Right lobe of liver (tissue), 6 donors: ENCODE measurements around the gene TRAF1. TPM values are rescaled to one million over a fixed set of nuclear protein-coding genes. Genes with fewer than 3 reads are reported as not detected.
A peak's percentile ranks its signal among the peaks of the same experiment; 100 is the strongest.

ENCODE experiments used
- ATAC-seq, 4 donors: fragments of 200-7000 bp; cut with Tn5 transposase; one replicate each; pipeline ENCODE4 v1.9.1; 2020; ENCODE audit warnings: mild to moderate bottlenecking in 4 of 4, moderate library complexity in 4 of 4
- DNase-seq, 3 donors: peaks; one replicate each; pipeline ENCODE4 v3.0.0-alpha.2; 2020
- H3K27ac ChIP-seq, 3 donors: fragments of 200-600 bp; one replicate each; pipeline ENCODE4 v1.8.0; 2022
- H3K27me3 ChIP-seq, 2 donors: fragments of 200-600 bp; one replicate each; pipeline ENCODE4 v1.8.0; 2022
- H3K36me3 ChIP-seq, 4 donors: fragments of 200-600 bp; sonication (generic) in 1 of 4; one replicate each; pipeline versions ENCODE4 v1.5.1 to v1.8.0; 2017 to 2022; ENCODE audit warnings: control low read depth in 1 of 4
- H3K4me1 ChIP-seq, 4 donors: fragments of 200-600 bp; sonication (generic) in 1 of 4; one replicate each; pipeline versions ENCODE4 v1.5.1 to v1.8.0; 2017 to 2022; ENCODE audit warnings: control low read depth in 1 of 4
- H3K4me3 ChIP-seq, 3 donors: fragments of 200-600 bp; one replicate each; pipeline ENCODE4 v1.8.0; 2022
- H3K9me3 ChIP-seq, 4 donors: fragments of 200-600 bp; sonication (generic) in 1 of 4; one replicate each; pipeline versions ENCODE4 v1.5.1 to v1.8.0; 2017 to 2022; ENCODE audit warnings: control low read depth in 1 of 4
- POLR2A ChIP-seq: fragments of 450-650 bp; IDR thresholded peaks from one replicate; pipeline ENCODE4 v1.6.1; 2017; ENCODE audit warnings: antibody characterized with exemption, mild to moderate bottlenecking
- WGBS: methylation state at CpG from one replicate; pipeline ENCODE4 v1.1.6; 2018; ENCODE audit warnings: low coverage, low lambda C conversion rate; ENCODE audit not compliant: insufficient coverage; ENCODE audit errors: missing lambda C conversion rate; 5-methylcytosine and 5-hydroxymethylcytosine counted together
- intact Hi-C, 2 donors: fragments of 100-400 bp; cut with DNase I; formaldehyde crosslinking; loops; one replicate each; pipeline versions ENCODE4 v1.11.2 to v1.14.1; 2022
- total RNA-seq, 6 experiments: library from RNA; depleted of rRNA in 2 of 6; stranded (reverse); fragments of >200 nt in 2 of 6; fragmentation: NEBNext Ultra II Directional in 3 of 6; extraction: Animal tissue kit (Norgen Biotek cat#: 25700) in 3 of 6; gene quantifications; one replicate each; pipeline versions ENCODE4 v1.1.0 to v1.2.4, GENCODE V29; 2016 to 2023
- TF ChIP-seq, protein P1 (sequence below), 4 donors: fragments of 200-600 bp in 3 of 4; fragments of 450-650 bp in 1 of 4; IDR thresholded peaks; one replicate each; pipeline versions ENCODE4 v1.5.1 to v1.8.0; 2016 to 2022; ENCODE audit warnings: antibody characterized with exemption in 4 of 4, mild to moderate bottlenecking in 2 of 4
- donor health status: DM: no; HTN: yes; CAD: no.
- donor health status: DM: no; HTN: no; CAD: no.
- donor health status: DM: no; HTN: no; CAD: no.
- donor health status: DM: no; HTN: yes; CAD: no.
- donor health status: DM: no; HTN: yes; CAD: no.

Gene TRAF1
- total RNA-seq, 6 experiments from 2014 or later: 0.99 to 2.5 (median 2.1) TPM

- H3K27me3 ChIP-seq: no peaks in the 10 kb centered on the region
- H3K4me3 ChIP-seq: no peak overlapping the region
- DNase-seq (no peak), ATAC-seq (peak in 2 of 4 donors; percentile 18 to 24)
- no peaks in the 10 kb centered on the region for H3K36me3 ChIP-seq
- WGBS: 86% methylated on average over 2 of the region's 3 CpGs
- intact Hi-C loops: no loop called here
- no peak for TF ChIP-seq POLR2A
- TF ChIP-seq, protein P1, sequence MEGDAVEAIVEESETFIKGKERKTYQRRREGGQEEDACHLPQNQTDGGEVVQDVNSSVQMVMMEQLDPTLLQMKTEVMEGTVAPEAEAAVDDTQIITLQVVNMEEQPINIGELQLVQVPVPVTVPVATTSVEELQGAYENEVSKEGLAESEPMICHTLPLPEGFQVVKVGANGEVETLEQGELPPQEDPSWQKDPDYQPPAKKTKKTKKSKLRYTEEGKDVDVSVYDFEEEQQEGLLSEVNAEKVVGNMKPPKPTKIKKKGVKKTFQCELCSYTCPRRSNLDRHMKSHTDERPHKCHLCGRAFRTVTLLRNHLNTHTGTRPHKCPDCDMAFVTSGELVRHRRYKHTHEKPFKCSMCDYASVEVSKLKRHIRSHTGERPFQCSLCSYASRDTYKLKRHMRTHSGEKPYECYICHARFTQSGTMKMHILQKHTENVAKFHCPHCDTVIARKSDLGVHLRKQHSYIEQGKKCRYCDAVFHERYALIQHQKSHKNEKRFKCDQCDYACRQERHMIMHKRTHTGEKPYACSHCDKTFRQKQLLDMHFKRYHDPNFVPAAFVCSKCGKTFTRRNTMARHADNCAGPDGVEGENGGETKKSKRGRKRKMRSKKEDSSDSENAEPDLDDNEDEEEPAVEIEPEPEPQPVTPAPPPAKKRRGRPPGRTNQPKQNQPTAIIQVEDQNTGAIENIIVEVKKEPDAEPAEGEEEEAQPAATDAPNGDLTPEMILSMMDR (IDR thresholded peaks at IDR 0.05): no peak
- H3K27ac ChIP-seq: no peak overlapping the region
- H3K9me3 ChIP-seq: no peaks in the 10 kb centered on the region
- H3K4me1 ChIP-seq: no peaks in the 10 kb centered on the region
Measured at GRCh38 chr9:120900824-120901223, 25.8 kb downstream of the TRAF1 start.

DNA sequence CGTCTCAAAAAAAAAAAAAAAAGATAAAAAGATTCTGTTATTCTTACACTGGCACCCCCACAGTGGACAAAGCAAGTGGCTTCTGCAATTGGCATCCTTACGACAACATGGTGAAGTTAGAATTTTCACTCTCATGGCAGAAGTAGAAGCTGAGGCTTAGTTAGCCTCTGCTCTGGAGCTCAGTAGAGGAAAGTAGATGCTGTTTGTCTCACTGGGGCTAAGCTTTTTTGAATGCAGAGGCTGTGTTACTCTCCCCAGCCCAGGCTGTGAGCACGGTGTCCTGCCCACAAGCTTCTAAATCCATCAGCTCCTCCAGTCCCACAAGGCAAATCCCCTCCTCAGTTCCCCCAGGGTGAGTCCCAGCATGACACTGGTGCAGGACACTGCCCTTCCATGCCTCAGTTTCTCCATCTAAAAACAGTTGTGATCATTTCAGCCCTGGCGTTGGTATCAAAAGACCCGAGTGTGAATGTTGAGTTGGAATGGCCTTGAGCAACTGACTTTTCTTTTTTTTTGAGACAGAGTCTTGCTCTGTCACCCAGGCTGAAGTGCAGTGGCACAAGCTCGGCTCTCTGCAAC, 27.0 kb downstream of the TRAF1 start:
- TF ChIP-seq, protein P1 (IDR thresholded peaks at IDR 0.05): no peak
- TF ChIP-seq POLR2A: no peak
- ATAC-seq (no peak), DNase-seq (no peak)
- 79% methylated on average over 6 of the region's 6 CpGs for WGBS
- Histone ChIP-seq H3K36me3 (no peaks in the 10 kb centered on the region), H3K4me3 (no peak overlapping the region), H3K9me3 (no peaks in the 10 kb centered on the region), H3K27me3 (no peaks in the 10 kb centered on the region), H3K4me1 (peaks cover 0 to 5% (median 0%) of the 10 kb centered on the region in 4 donors), H3K27ac (no peak overlapping the region)
- intact Hi-C loops: no loop called here

DNA sequence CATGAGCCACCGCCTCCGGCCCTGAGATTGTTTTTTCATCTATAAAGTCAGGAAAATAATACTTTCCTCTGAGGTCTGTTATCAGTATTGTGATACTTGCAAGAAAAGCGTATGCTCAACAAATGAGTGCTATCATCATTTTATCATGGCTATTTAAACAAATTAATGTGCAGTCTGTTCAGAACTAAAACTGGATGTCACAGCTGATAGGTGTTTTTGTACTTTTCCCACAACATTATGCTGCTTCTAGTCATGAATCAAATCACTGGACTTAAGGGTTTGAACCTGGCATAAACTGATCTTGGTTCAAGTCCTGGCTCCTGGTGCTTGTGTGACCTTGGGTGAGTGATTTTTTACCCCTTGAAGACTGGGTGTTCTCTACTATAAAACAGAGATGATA, 28.2 kb downstream of the TRAF1 start:
- H3K4me1 ChIP-seq: peaks cover 0 to 8% (median 0%) of the 10 kb centered on the region in 4 donors
- DNase-seq (no peak), ATAC-seq (no peak)
- no peaks in the 10 kb centered on the region for H3K36me3 ChIP-seq
- H3K9me3 ChIP-seq: no peaks in the 10 kb centered on the region
- 96% methylated on average over 3 of the region's 3 CpGs for WGBS
- TF ChIP-seq POLR2A: no peak
- TF ChIP-seq, protein P1 (IDR thresholded peaks at IDR 0.05): no peak
- no peak overlapping the region for H3K4me3 ChIP-seq
- intact Hi-C loops: no loop called here
- no peaks in the 10 kb centered on the region for H3K27me3 ChIP-seq
- H3K27ac ChIP-seq: no peak overlapping the region

- no peaks in the 10 kb centered on the region for H3K9me3 ChIP-seq
- TF ChIP-seq, protein P1 (IDR thresholded peaks at IDR 0.05): no peak
- TF ChIP-seq POLR2A: no peak
- H3K27ac ChIP-seq: no peak overlapping the region
- H3K27me3 ChIP-seq: no peaks in the 10 kb centered on the region
- H3K4me1 ChIP-seq: peaks cover 0 to 8% (median 0%) of the 10 kb centered on the region in 4 donors
- no peak for DNase-seq
- H3K36me3 ChIP-seq: no peaks in the 10 kb centered on the region
- intact Hi-C loops: no loop called here
- 81% methylated on average over 2 of the region's 2 CpGs for WGBS
- no peak for ATAC-seq
- no peak overlapping the region for H3K4me3 ChIP-seq
Measured at GRCh38 chr9:120895951-120896350, 30.6 kb downstream of the TRAF1 start.
